HL-60 (cell line): Measurements from ENCODE around the gene PDSS2.

Source experiments
- POLR2AphosphoS5 ChIP-seq: IDR thresholded peaks from 2 replicates; pipeline ENCODE4 v1.6.1; 2012; ENCODE audit warnings: low read depth
- TF ChIP-seq, protein P1 (sequence below): IDR thresholded peaks from one replicate; pipeline ENCODE4 v1.5.1; 2011; ENCODE audit warnings: low read length, control low read depth, inconsistent platforms; ENCODE audit not compliant: insufficient read depth

- TF ChIP-seq, protein P1, sequence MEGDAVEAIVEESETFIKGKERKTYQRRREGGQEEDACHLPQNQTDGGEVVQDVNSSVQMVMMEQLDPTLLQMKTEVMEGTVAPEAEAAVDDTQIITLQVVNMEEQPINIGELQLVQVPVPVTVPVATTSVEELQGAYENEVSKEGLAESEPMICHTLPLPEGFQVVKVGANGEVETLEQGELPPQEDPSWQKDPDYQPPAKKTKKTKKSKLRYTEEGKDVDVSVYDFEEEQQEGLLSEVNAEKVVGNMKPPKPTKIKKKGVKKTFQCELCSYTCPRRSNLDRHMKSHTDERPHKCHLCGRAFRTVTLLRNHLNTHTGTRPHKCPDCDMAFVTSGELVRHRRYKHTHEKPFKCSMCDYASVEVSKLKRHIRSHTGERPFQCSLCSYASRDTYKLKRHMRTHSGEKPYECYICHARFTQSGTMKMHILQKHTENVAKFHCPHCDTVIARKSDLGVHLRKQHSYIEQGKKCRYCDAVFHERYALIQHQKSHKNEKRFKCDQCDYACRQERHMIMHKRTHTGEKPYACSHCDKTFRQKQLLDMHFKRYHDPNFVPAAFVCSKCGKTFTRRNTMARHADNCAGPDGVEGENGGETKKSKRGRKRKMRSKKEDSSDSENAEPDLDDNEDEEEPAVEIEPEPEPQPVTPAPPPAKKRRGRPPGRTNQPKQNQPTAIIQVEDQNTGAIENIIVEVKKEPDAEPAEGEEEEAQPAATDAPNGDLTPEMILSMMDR: no peak
- no peak for TF ChIP-seq POLR2AphosphoS5
These were observed 228.9 kb downstream of the PDSS2 start for GRCh38 chr6:107230448-107230847.
